Skeletal muscle tissue (tissue), 1 donor: ENCODE measurements around the gene PGP. TPM values are rescaled to one million over a fixed set of nuclear protein-coding genes. Genes with fewer than 3 reads are reported as not detected.

Experiments
- total RNA-seq: library from RNA; depleted of rRNA; stranded (reverse); fragments of >200 nt; gene quantifications from one replicate; pipeline ENCODE4 v1.2.3, GENCODE V29; 2014

The PGP gene
- total RNA-seq, 1 donor from 2014 or later, result 9.9 TPM

Other genes starting within 250 kb of the PGP start
- gene RNF151, start 248.0 kb downstream of the PGP start, total RNA-seq, result not detected
- 18.8 TPM for gene TBL3, start 242.8 kb downstream of the PGP start, total RNA-seq
- gene NOXO1, start 233.4 kb downstream of the PGP start, total RNA-seq, result 1.6 TPM
- gene GFER, start 230.6 kb downstream of the PGP start, total RNA-seq, result 4.7 TPM
- 0.52 TPM for gene SYNGR3, start 224.9 kb downstream of the PGP start, total RNA-seq
- 4.7 TPM for gene ZNF598, start 205.0 kb downstream of the PGP start, total RNA-seq
- not detected for gene NPW, start 195.1 kb downstream of the PGP start, total RNA-seq
- 15.1 TPM for gene NHERF2, start 187.9 kb downstream of the PGP start, total RNA-seq
- gene NTHL1, start 167.0 kb downstream of the PGP start, total RNA-seq, result 13.6 TPM
- gene TSC2, start 166.9 kb downstream of the PGP start, total RNA-seq, result 49.6 TPM
- gene PKD1, start 78.9 kb downstream of the PGP start, total RNA-seq, result 88.7 TPM
- gene RAB26, start 66.2 kb downstream of the PGP start, total RNA-seq, result not detected
- gene TRAF7, start 59.1 kb downstream of the PGP start, total RNA-seq, result 24.0 TPM
- gene CASKIN1, start 18.2 kb downstream of the PGP start, total RNA-seq, result 0.52 TPM
- 7.8 TPM for gene MLST8, start 9.4 kb downstream of the PGP start, total RNA-seq
- 2.1 TPM for gene BRICD5, start 4.0 kb downstream of the PGP start, total RNA-seq
- 12.5 TPM for gene E4F1, start 8.8 kb upstream of the PGP start, total RNA-seq
- 0.52 TPM for gene DNASE1L2, start 21.6 kb upstream of the PGP start, total RNA-seq
- gene ECI1, start 36.7 kb upstream of the PGP start, total RNA-seq, result 42.3 TPM
- gene RNPS1, start 53.3 kb upstream of the PGP start, total RNA-seq, result 42.3 TPM
- gene ABCA3, start 125.9 kb upstream of the PGP start, total RNA-seq, result 8.4 TPM
- 6.8 TPM for gene CCNF, start 214.6 kb upstream of the PGP start, total RNA-seq
- 2.6 TPM for gene TEDC2, start 245.3 kb upstream of the PGP start, total RNA-seq